Naive thymus-derived CD4-positive, alpha-beta T cell (primary cell): Measurements from ENCODE around the gene CGNL1. TPM values are rescaled to one million over a fixed set of nuclear protein-coding genes. Genes with fewer than 3 reads are reported as not detected.

Experiments
- ATAC-seq: fragments of 150-1000 bp; cut with Tn5 transposase; 2 replicates; pipeline ENCODE4 v1.10.0; 2021; ENCODE audit warnings: mild to moderate bottlenecking, moderate library complexity
- CTCF ChIA-PET: fragments of 350-600 bp; sonication (Branson Sonifier 250); formaldehyde crosslinking; loops from one replicate; lab custom pipeline; 2021; ENCODE audit warnings: antibody characterized with exemption; lab: Charles Lee
- POLR2A ChIA-PET: fragments of 350-600 bp; sonication (Branson Sonifier 250); formaldehyde crosslinking; loops from one replicate; lab custom pipeline; 2021; ENCODE audit warnings: antibody characterized with exemption, inconsistent platforms; lab: Charles Lee
- DNase-seq, 9 donors: peaks; one replicate each; pipeline versions ENCODE4 v3.0.0 to v3.0.0-alpha.2; 2020 to 2022; ENCODE audit warnings: mixed read lengths in 1 of 9
- H3K27ac ChIP-seq: one replicate; pipeline ENCODE4 v1.7.0; 2013; ENCODE audit warnings: mild to moderate bottlenecking, low read depth, low read length, moderate library complexity
- H3K27me3 ChIP-seq, 2 donors: one replicate each; pipeline ENCODE4 v1.7.0; 2013; ENCODE audit warnings: low read length in 2 of 2, mild to moderate bottlenecking in 2 of 2, moderate library complexity in 2 of 2; ENCODE audit not compliant: control insufficient read depth in 2 of 2, insufficient read depth in 2 of 2
- H3K36me3 ChIP-seq, 3 experiments: 1 replicate in 2 of 3; 2 replicates in 1 of 3; pipeline ENCODE4 v1.7.0; 2013; ENCODE audit warnings: low read length in 3 of 3, mild to moderate bottlenecking in 3 of 3, moderate library complexity in 1 of 3; ENCODE audit not compliant: insufficient read depth in 3 of 3, control insufficient read depth in 2 of 3
- H3K4me1 ChIP-seq, 2 donors: one replicate each; pipeline ENCODE4 v1.7.0; 2013; ENCODE audit warnings: low read length in 2 of 2, mild to moderate bottlenecking in 2 of 2, moderate library complexity in 1 of 2; ENCODE audit not compliant: control insufficient read depth in 2 of 2, insufficient read depth in 2 of 2
- H3K4me3 ChIP-seq: 2 replicates; pipeline ENCODE4 v1.7.0; 2013; ENCODE audit warnings: mild to moderate bottlenecking, low read length
- H3K9me3 ChIP-seq, 3 experiments: 1 replicate in 2 of 3; 2 replicates in 1 of 3; pipeline ENCODE4 v1.7.0; 2013; ENCODE audit warnings: low read length in 3 of 3; ENCODE audit not compliant: control insufficient read depth in 2 of 3
- H3K27ac Mint-ChIP-seq, 9 donors: one replicate each; pipeline ENCODE4 v1.8.0; 2020 to 2022; ENCODE audit warnings: mixed read lengths in 9 of 9, mild to moderate bottlenecking in 8 of 9, moderate library complexity in 5 of 9, inconsistent platforms in 2 of 9
- H3K27me3 Mint-ChIP-seq, 5 donors: one replicate each; pipeline ENCODE4 v1.8.0; 2021 to 2022; ENCODE audit warnings: mixed read lengths in 5 of 5, mild to moderate bottlenecking in 1 of 5
- H3K36me3 Mint-ChIP-seq, 5 donors: one replicate each; pipeline ENCODE4 v1.8.0; 2020 to 2022; ENCODE audit warnings: mixed read lengths in 5 of 5, mild to moderate bottlenecking in 3 of 5, inconsistent platforms in 1 of 5
- H3K4me1 Mint-ChIP-seq, 7 donors: one replicate each; pipeline ENCODE4 v1.8.0; 2020 to 2022; ENCODE audit warnings: mixed read lengths in 7 of 7, mild to moderate bottlenecking in 3 of 7, inconsistent platforms in 1 of 7
- H3K4me3 Mint-ChIP-seq, 10 donors: one replicate each; pipeline ENCODE4 v1.8.0; 2020 to 2022; ENCODE audit warnings: mild to moderate bottlenecking in 10 of 10, mixed read lengths in 10 of 10, moderate library complexity in 6 of 10, inconsistent platforms in 2 of 10
- H3K9me3 Mint-ChIP-seq, 11 donors: one replicate each; pipeline ENCODE4 v1.8.0; 2020 to 2022; ENCODE audit warnings: mixed read lengths in 11 of 11, mild to moderate bottlenecking in 4 of 11, inconsistent platforms in 1 of 11, moderate library complexity in 1 of 11
- intact Hi-C, 2 donors: fragments of 100-400 bp; cut with micrococcal nuclease; formaldehyde crosslinking; loops; one replicate each; pipeline ENCODE4 v1.15.1; 2023
- polyA plus RNA-seq, 2 donors: library from polyadenylated mRNA; unstranded; fragments of 300-500 nt; fragmentation: Illumina TruSeq; gene quantifications; one replicate each; pipeline ENCODE4 v1.2.3, GENCODE V29; 2021
- total RNA-seq, 6 experiments: library from RNA in 5 of 6; stranded (reverse) in 5 of 6; gene quantifications; 1 replicate in 5 of 6; 2 replicates in 1 of 6; pipeline ENCODE4 v1.2.3 and lab custom pipeline; 2021 to 2026

CGNL1 gene
- total and polyA plus RNA-seq, 7 experiments from 2014 or later = not detected

DNA sequence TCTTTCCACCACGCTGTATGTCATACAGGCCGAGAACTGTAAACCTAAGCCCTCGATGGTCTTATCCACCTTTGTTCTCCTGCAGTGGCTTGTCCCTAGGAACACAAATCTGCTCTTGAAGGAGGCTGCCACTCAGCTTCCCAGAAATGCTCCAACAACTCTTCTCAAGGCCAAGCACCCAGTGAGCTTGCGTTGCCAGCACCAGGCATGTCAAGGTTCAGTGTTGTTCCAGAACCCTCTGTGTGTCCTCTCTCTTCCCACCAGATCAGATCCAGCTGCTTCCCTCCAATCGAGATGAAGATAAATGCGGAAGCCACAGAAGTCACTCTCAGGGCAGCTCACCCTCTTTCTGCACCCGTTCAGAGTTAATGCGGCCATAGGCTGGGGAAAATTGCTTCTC is 204.1 kb downstream of the CGNL1 start:
- ChIA-PET POLR2A (no interaction called here), CTCF (no interaction called here)
- H3K4me3 ChIP-seq = no peak overlapping the region
- no peak for DNase-seq
- H3K27me3 ChIP-seq = no peaks in the 10 kb centered on the region
- H3K27ac ChIP-seq = no peak overlapping the region
- intact Hi-C loops = no loop called here
- ATAC-seq = no peak
- no peaks in the 10 kb centered on the region for H3K36me3 ChIP-seq
- H3K9me3 Mint-ChIP-seq = peaks cover 9 to 28% (median 15%) of the 10 kb centered on the region in 11 donors
- no peaks in the 10 kb centered on the region for H3K4me1 ChIP-seq
- H3K36me3 Mint-ChIP-seq = peaks cover 0 to 19% (median 14%) of the 10 kb centered on the region in 5 donors
- H3K27me3 Mint-ChIP-seq = peaks cover 0 to 25% (median 13%) of the 10 kb centered on the region in 5 donors
- peaks cover 0 to 5% (median 2%) of the 10 kb centered on the region in 7 donors for H3K4me1 Mint-ChIP-seq
- peak overlapping the region in 1 of 9 donors; percentile 70 for H3K27ac Mint-ChIP-seq
- H3K4me3 Mint-ChIP-seq = no peak overlapping the region
- H3K9me3 ChIP-seq = peaks cover 0 to 16% (median 3%) of the 10 kb centered on the region in 3 experiments

DNA sequence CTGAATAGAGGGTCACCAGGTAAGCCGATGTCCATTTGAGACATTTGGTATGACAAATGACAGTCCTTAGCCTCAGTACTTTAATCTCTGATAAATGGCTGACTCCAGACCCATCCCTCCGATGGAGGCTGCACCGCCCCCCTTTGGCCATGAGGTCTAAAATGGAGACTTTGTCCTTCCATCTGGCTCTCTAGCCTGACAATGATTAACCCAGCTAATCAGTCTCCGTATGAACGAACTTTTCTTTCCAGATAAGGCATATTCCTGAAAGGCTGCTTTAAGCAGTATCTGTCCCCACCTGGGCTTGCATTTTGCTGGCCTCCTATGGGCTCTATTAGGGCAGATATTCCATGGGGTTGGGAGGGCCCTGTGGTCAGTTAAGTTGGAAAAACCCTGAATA is 204.6 kb downstream of the CGNL1 start:
- no peak overlapping the region for H3K27ac Mint-ChIP-seq
- peaks cover 0 to 25% (median 13%) of the 10 kb centered on the region in 5 donors for H3K27me3 Mint-ChIP-seq
- H3K4me3 Mint-ChIP-seq = no peak overlapping the region
- Histone ChIP-seq H3K4me1 (peaks cover 0 to under 1% of the 10 kb centered on the region in 2 donors), H3K4me3 (no peak overlapping the region), H3K9me3 (peaks cover 0 to 16% (median 3%) of the 10 kb centered on the region in 3 experiments), H3K27ac (no peak overlapping the region), H3K36me3 (no peaks in the 10 kb centered on the region), H3K27me3 (no peaks in the 10 kb centered on the region)
- DNase-seq = no peak
- ChIA-PET POLR2A (no interaction called here), CTCF (no interaction called here)
- intact Hi-C loops = no loop called here
- peaks cover 0 to 9% (median 6%) of the 10 kb centered on the region in 7 donors for H3K4me1 Mint-ChIP-seq
- ATAC-seq = no peak
- peaks cover 9 to 28% (median 15%) of the 10 kb centered on the region in 11 donors for H3K9me3 Mint-ChIP-seq
- H3K36me3 Mint-ChIP-seq = peaks cover 0 to 19% (median 14%) of the 10 kb centered on the region in 5 donors

DNA sequence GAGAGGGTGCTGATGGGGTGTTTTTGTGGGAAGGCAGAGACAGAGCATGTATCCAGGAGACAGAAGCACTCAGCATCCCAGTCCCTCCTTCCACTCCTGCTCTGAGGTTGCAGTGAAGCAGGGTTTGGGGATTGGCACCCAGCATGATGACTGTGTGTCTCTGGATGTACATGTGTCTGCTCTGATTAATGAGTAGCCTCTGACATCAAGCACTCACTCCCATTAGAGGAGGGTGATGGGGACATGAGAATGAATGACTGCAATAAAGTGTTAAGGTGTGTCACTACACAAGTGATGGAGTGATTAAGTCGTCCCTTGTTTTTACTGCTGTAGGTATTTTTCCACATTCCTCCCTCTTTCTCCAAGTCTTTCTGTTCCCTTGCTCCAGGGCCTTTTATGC is 205.8 kb downstream of the CGNL1 start:
- peaks cover 0 to 19% (median 14%) of the 10 kb centered on the region in 5 donors for H3K36me3 Mint-ChIP-seq
- peaks cover 9 to 28% (median 15%) of the 10 kb centered on the region in 11 donors for H3K9me3 Mint-ChIP-seq
- no peak overlapping the region for H3K4me3 Mint-ChIP-seq
- no peak overlapping the region for H3K27ac ChIP-seq
- no peak for ATAC-seq
- ChIA-PET POLR2A (no interaction called here), CTCF (interaction anchor here (1.0 kb wide), 1 partner anchor 9 kb away, joined by 3 read pairs; no protein-coding TSS in a partner anchor)
- intact Hi-C loops = no loop called here
- DNase-seq = no peak
- H3K4me3 ChIP-seq = no peak overlapping the region
- peaks cover 0 to 13% of the 10 kb centered on the region in 2 donors for H3K4me1 ChIP-seq
- H3K9me3 ChIP-seq = peaks cover 0 to 16% (median 3%) of the 10 kb centered on the region in 3 experiments
- no peaks in the 10 kb centered on the region for H3K36me3 ChIP-seq
- no peaks in the 10 kb centered on the region for H3K27me3 ChIP-seq
- peak overlapping the region in 1 of 9 donors; percentile 39 for H3K27ac Mint-ChIP-seq
- H3K27me3 Mint-ChIP-seq = peaks cover 0 to 25% (median 11%) of the 10 kb centered on the region in 5 donors
- peaks cover 3 to 21% (median 12%) of the 10 kb centered on the region in 7 donors for H3K4me1 Mint-ChIP-seq

DNA sequence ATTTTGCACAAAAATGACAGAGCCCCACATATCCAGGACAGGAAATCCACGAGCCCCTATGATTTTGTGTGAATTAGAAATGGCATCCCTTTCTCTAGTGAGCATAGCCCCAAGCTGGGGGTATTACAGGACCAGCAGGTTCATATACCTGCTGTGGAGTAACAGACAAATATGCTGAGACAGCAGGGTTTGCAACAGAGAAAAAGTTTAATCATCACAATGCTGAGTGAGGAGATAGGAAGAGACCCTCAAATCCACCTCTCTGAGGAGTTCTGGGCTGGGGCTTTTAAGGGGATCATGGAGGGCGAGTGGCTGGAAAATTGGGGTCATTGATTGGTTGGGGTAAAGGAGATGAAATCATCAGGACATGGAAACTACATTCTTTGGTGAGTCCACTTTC is 207.0 kb downstream of the CGNL1 start:
- H3K27me3 Mint-ChIP-seq = peaks cover 0 to 24% (median 8%) of the 10 kb centered on the region in 5 donors
- H3K4me3 Mint-ChIP-seq = no peak overlapping the region
- Histone ChIP-seq H3K4me1 (peaks cover 0 to 25% of the 10 kb centered on the region in 2 donors), H3K36me3 (no peaks in the 10 kb centered on the region), H3K27me3 (no peaks in the 10 kb centered on the region), H3K4me3 (no peak overlapping the region), H3K27ac (no peak overlapping the region), H3K9me3 (peaks cover 0 to 16% (median 3%) of the 10 kb centered on the region in 3 experiments)
- peaks cover 0 to 19% (median 14%) of the 10 kb centered on the region in 5 donors for H3K36me3 Mint-ChIP-seq
- peak overlapping the region in 3 of 9 donors; percentile 25 to 87 (median 75) for H3K27ac Mint-ChIP-seq
- peaks cover 9 to 28% (median 15%) of the 10 kb centered on the region in 11 donors for H3K9me3 Mint-ChIP-seq
- ChIA-PET POLR2A (interaction anchor here (1.1 kb wide), 1 partner anchor 14 kb away, joined by 3 read pairs; no protein-coding TSS in a partner anchor), CTCF (interaction anchor here (0.6 to 1.4 kb wide), 2 partner anchors 29 to 201 kb away, joined by 3 read pairs; no protein-coding TSS in a partner anchor)
- intact Hi-C loops = no loop called here
- ATAC-seq (no peak), DNase-seq (no peak)
- peaks cover 12 to 33% (median 24%) of the 10 kb centered on the region in 7 donors for H3K4me1 Mint-ChIP-seq

DNA sequence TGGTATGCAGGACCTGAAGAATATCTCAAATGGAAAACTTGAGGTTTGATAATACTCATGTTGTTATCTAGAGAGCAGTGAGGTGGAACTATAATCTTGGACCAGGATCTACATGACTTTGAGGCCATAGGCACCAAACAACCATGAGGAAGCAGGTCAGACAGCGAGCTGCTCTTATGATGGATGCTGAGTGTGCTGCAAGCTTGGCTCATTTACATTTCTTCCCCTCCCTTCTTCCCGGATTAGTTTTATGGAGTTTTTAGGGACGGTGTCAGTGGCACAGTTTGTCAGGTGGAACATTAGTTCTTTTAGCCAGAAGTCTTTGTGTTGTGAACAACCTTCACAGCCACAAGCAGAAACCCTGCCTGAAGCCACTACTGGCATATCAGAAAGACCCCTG is 207.4 kb downstream of the CGNL1 start:
- CTCF ChIA-PET = interaction anchor here (1.4 kb wide), 1 partner anchor 28 kb away, joined by 3 read pairs; no protein-coding TSS in a partner anchor
- POLR2A ChIA-PET = interaction anchor here (1.1 kb wide), 1 partner anchor 13 kb away, joined by 3 read pairs; no protein-coding TSS in a partner anchor
- Histone ChIP-seq H3K9me3 (peaks cover 0 to 16% (median 3%) of the 10 kb centered on the region in 3 experiments), H3K27me3 (no peaks in the 10 kb centered on the region), H3K4me1 (peaks cover 0 to 29% of the 10 kb centered on the region in 2 donors), H3K4me3 (no peak overlapping the region), H3K27ac (no peak overlapping the region), H3K36me3 (no peaks in the 10 kb centered on the region)
- Mint-ChIP-seq H3K27ac (peak overlapping the region in 3 of 9 donors; percentile 22 to 87 (median 75)), H3K4me1 (peaks cover 12 to 37% (median 28%) of the 10 kb centered on the region in 7 donors), H3K9me3 (peaks cover 9 to 28% (median 15%) of the 10 kb centered on the region in 11 donors), H3K27me3 (peaks cover 0 to 23% (median 5%) of the 10 kb centered on the region in 5 donors), H3K36me3 (peaks cover 0 to 22% (median 14%) of the 10 kb centered on the region in 5 donors), H3K4me3 (no peak overlapping the region)
- ATAC-seq (no peak), DNase-seq (no peak)
- intact Hi-C loops = no loop called here

DNA sequence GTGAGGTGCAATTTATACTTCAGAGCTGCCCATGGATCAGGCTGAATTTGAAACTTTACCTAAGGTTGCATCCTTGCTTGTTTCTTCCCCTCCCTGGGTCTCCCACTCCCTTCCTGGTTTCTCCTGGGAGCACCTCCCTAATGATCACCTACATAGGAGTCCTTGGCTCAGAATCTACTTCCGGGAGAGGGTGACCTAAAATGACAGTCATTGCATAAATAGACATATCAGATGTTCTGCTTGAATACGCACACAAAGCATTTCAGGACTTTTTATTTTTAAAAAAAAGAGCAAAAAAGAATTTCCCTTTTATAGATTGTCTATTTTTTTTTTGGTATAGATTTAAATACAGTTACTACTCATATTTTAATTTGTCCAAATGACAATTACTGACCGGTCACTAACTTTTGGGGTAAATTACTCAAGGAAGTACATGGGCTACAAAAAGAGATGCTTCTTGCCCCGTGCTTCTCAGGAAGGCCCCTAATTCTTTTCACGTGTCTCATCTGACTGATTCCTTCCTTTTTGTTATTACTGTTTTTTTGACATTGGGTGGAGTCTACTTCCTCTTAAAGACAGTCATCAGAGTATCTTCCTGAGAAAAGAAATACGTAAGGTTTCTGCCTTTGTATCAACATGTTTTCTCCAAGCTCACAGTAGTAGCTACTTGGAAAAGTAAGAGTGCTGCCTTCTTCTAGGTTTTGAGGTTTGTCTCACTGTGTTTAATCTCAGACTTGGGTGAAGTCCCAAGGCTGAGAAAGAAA is 210.5 kb downstream of the CGNL1 start:
- Histone ChIP-seq H3K36me3 (no peaks in the 10 kb centered on the region), H3K27me3 (no peaks in the 10 kb centered on the region), H3K27ac (peak overlapping the region; percentile 68), H3K9me3 (peaks cover 0 to 16% (median 3%) of the 10 kb centered on the region in 3 experiments), H3K4me3 (no peak overlapping the region), H3K4me1 (peaks cover 0 to 41% of the 10 kb centered on the region in 2 donors)
- intact Hi-C loops = loop anchor here in 1 of 2 donors (1.0 to 2.0 kb wide), 2 partner anchors 24 to 120 kb away; partner anchors contain the start of gene POLR2M
- ChIA-PET POLR2A (interaction anchor here (1.1 to 2.9 kb wide), 10 partner anchors 11 to 274 kb away, joined by 3 to 24 read pairs (median 4); partner anchors contain the start of gene POLR2M), CTCF (interaction anchor here (0.8 to 2.8 kb wide), 7 partner anchors 11 to 159 kb away, joined by 3 to 11 read pairs (median 4); no protein-coding TSS in a partner anchor)
- ATAC-seq (peak; percentile 40), DNase-seq (peak in 7 of 9 donors; percentile 43 to 83 (median 66))
- H3K4me3 Mint-ChIP-seq = peak overlapping the region; percentile 7 to 81 (median 62)
- H3K4me1 Mint-ChIP-seq = peaks cover 15 to 65% (median 50%) of the 10 kb centered on the region in 7 donors
- H3K36me3 Mint-ChIP-seq = peaks cover 0 to 32% (median 14%) of the 10 kb centered on the region in 5 donors
- H3K27ac Mint-ChIP-seq = peak overlapping the region; percentile 64 to 97 (median 94)
- H3K27me3 Mint-ChIP-seq = peaks cover 0 to 25% (median 18%) of the 10 kb centered on the region in 5 donors
- peaks cover 9 to 26% (median 16%) of the 10 kb centered on the region in 11 donors for H3K9me3 Mint-ChIP-seq
